PC-9 (cell line): ENCODE measurements around the gene ATRN. TPM values are rescaled to one million over a fixed set of nuclear protein-coding genes. Genes with fewer than 3 reads are reported as not detected.
"Not testable (repeated sequence)": the region's sequence is repeated elsewhere in the genome, so short reads cannot be mapped to it uniquely, and the experiment has no call there.

ENCODE experiments used
- BruUV-seq: library from RNA; stranded (reverse); fragments of 400-500 nt; replicated peaks from 2 replicates; lab custom pipeline; 2021; lab: Mats Ljungman, UMichigan
- CTCF ChIA-PET: fragments of 300-600 bp; sonication (Branson Sonifier 250); formaldehyde crosslinking; loops from one replicate; lab custom pipeline; 2022; ENCODE audit warnings: antibody characterized with exemption; lab: Charles Lee
- POLR2A ChIA-PET: fragments of 300-600 bp; sonication (Branson Sonifier 250); formaldehyde crosslinking; loops from one replicate; lab custom pipeline; 2022; ENCODE audit warnings: antibody characterized with exemption; ENCODE audit not compliant: unreplicated experiment; lab: Charles Lee
- DNase-seq, 2 experiments: peaks; one replicate each; pipeline versions ENCODE4 v3.0.0 to v3.0.0-alpha.2; 2015 to 2022; ENCODE audit warnings: mixed read lengths in 1 of 2
- H2AFZ ChIP-seq: fragments of 200-600 bp; sonication (generic); 2 replicates; pipeline ENCODE4 v1.8.1; 2017; ENCODE audit warnings: antibody characterized with exemption
- H3F3A ChIP-seq: fragments of 200-600 bp; sonication (generic); 2 replicates; pipeline ENCODE4 v1.8.1; 2017; ENCODE audit warnings: antibody characterized with exemption, mild to moderate bottlenecking, low read depth; ENCODE audit not compliant: insufficient read depth
- H3K27ac ChIP-seq: fragments of 200-600 bp; sonication (generic); 2 replicates; pipeline ENCODE4 v1.6.1; 2016; ENCODE audit warnings: mixed run types
- H3K27me3 ChIP-seq: fragments of 200-600 bp; sonication (generic); 2 replicates; pipeline ENCODE4 v1.6.1; 2016; ENCODE audit warnings: low read depth, mixed run types; ENCODE audit not compliant: insufficient read depth
- H3K36me3 ChIP-seq: fragments of 200-600 bp; sonication (generic); 2 replicates; pipeline ENCODE4 v1.6.1; 2016; ENCODE audit warnings: low read depth, mixed run types
- H3K4me1 ChIP-seq: fragments of 200-600 bp; sonication (generic); replicated peaks from 2 replicates; pipeline ENCODE4 v1.6.1; 2016; ENCODE audit warnings: mixed run types; ENCODE audit not compliant: insufficient read depth
- H3K4me2 ChIP-seq: fragments of 200-600 bp; sonication (generic); 2 replicates; pipeline ENCODE4 v1.6.1; 2017; ENCODE audit warnings: mixed run types
- H3K4me3 ChIP-seq: fragments of 200-600 bp; sonication (generic); 2 replicates; pipeline ENCODE4 v1.6.1; 2016; ENCODE audit warnings: mixed run types
- H3K79me2 ChIP-seq: fragments of 200-600 bp; sonication (generic); 2 replicates; pipeline ENCODE4 v1.6.1; 2017; ENCODE audit warnings: low read depth, mixed run types
- H3K9me2 ChIP-seq: fragments of 200-600 bp; sonication (generic); 2 replicates; pipeline ENCODE4 v1.8.1; 2017; ENCODE audit warnings: mild to moderate bottlenecking; ENCODE audit not compliant: insufficient read depth
- H3K9me3 ChIP-seq: fragments of 200-600 bp; sonication (generic); 2 replicates; pipeline ENCODE4 v1.8.1; 2016; ENCODE audit warnings: low read depth; ENCODE audit not compliant: insufficient read depth
- H4K20me1 ChIP-seq: fragments of 200-600 bp; sonication (generic); 2 replicates; pipeline ENCODE4 v1.8.1; 2017; ENCODE audit not compliant: insufficient read depth
- CTCF ChIP-seq: fragments of 200-600 bp; sonication (generic); conservative IDR thresholded peaks from 2 replicates; pipeline ENCODE4 v1.6.1; 2017; ENCODE audit warnings: mixed run types, antibody characterized with exemption, mild to moderate bottlenecking, moderate library complexity
- EZH2 ChIP-seq: fragments of 200-600 bp; sonication (generic); IDR thresholded peaks from 2 replicates; pipeline ENCODE4 v1.8.0; 2017; ENCODE audit warnings: antibody characterized with exemption, low read depth
- intact Hi-C: fragments of 100-400 bp; cut with micrococcal nuclease; formaldehyde crosslinking; loops from one replicate; pipeline ENCODE4 v1.10.0; 2022; ENCODE audit not compliant: unreplicated experiment
- total RNA-seq: library from RNA; stranded (reverse); gene quantifications from 2 replicates; pipeline ENCODE4 v1.2.3, GENCODE V29; 2021

The ATRN gene
- total RNA-seq, 1 experiment from 2014 or later: 34.9 TPM

- BruUV-seq: no TSS peak
- H3F3A ChIP-seq: no peaks in the 10 kb centered on the region
- no peak overlapping the region for H3K4me3 ChIP-seq
- DNase-seq: no peak
- H3K36me3 ChIP-seq: no peaks in the 10 kb centered on the region
- TF ChIP-seq EZH2 (no peak), CTCF (no peak)
- ChIA-PET CTCF (no interaction called here), POLR2A (no interaction called here)
- H3K9me3 ChIP-seq: no peaks in the 10 kb centered on the region
- H3K4me1 ChIP-seq: no peaks in the 10 kb centered on the region
- H3K27me3 ChIP-seq: no peaks in the 10 kb centered on the region
- no peaks in the 10 kb centered on the region for H3K9me2 ChIP-seq
- H2AFZ ChIP-seq: no peak overlapping the region
- H3K27ac ChIP-seq: no peak overlapping the region
- intact Hi-C loops: no loop called here
- H3K79me2 ChIP-seq: no peaks in the 10 kb centered on the region
- H4K20me1 ChIP-seq: no peaks in the 10 kb centered on the region
- H3K4me2 ChIP-seq: no peak overlapping the region
Observed at GRCh38 chr20:3613821-3614440, 143.1 kb downstream of the ATRN start.

- Histone ChIP-seq H3K27me3 (no peaks in the 10 kb centered on the region), H3K4me2 (no peak overlapping the region), H3K27ac (no peak overlapping the region), H2AFZ (no peak overlapping the region), H3K9me3 (no peaks in the 10 kb centered on the region), H3K9me2 (no peaks in the 10 kb centered on the region), H3K79me2 (no peaks in the 10 kb centered on the region), H3K36me3 (no peaks in the 10 kb centered on the region), H3K4me3 (no peak overlapping the region), H4K20me1 (no peaks in the 10 kb centered on the region), H3K4me1 (no peaks in the 10 kb centered on the region), H3F3A (no peaks in the 10 kb centered on the region)
- BruUV-seq: no TSS peak
- intact Hi-C loops: no loop called here
- ChIA-PET POLR2A (no interaction called here), CTCF (no interaction called here)
- TF ChIP-seq CTCF (no peak), EZH2 (no peak)
- no peak for DNase-seq
Observed at GRCh38 chr20:3614466-3614865, 143.6 kb downstream of the ATRN start.

- BruUV-seq, H3K27ac ChIP-seq, H2AFZ ChIP-seq, H3K4me2 ChIP-seq, H3K9me2 ChIP-seq, H3K4me1 ChIP-seq, POLR2A ChIA-PET, CTCF ChIA-PET, H3K36me3 ChIP-seq, H4K20me1 ChIP-seq, H3K27me3 ChIP-seq, H3F3A ChIP-seq, H3K9me3 ChIP-seq, intact Hi-C loops, H3K79me2 ChIP-seq, H3K4me3 ChIP-seq, DNase-seq: not testable (repeated sequence)
Observed at GRCh38 chr20:3615171-3615840, 144.5 kb downstream of the ATRN start.
